SU-DHL-6 (cell line): Measurements from ENCODE around the gene SETBP1.

Experiments used
- H2AFZ ChIP-seq: fragments of 200-600 bp; sonication (generic); 2 replicates; pipeline ENCODE4 v1.6.1; 2014; ENCODE audit warnings: low read depth, mild to moderate bottlenecking, moderate library complexity, mixed read lengths, antibody characterized with exemption, low read length; ENCODE audit not compliant: severe bottlenecking
- H3F3A ChIP-seq: fragments of 200-600 bp; shearing (Covaris generic); 2 replicates; pipeline ENCODE4 v1.6.0; 2016; ENCODE audit warnings: antibody characterized with exemption, mild to moderate bottlenecking; ENCODE audit not compliant: insufficient read depth
- H3K27ac ChIP-seq: fragments of 200-600 bp; sonication (generic); 2 replicates; pipeline ENCODE4 v1.5.1; 2016; ENCODE audit warnings: low read depth, mild to moderate bottlenecking, low read length, moderate library complexity, mixed read lengths
- H3K27me3 ChIP-seq: fragments of 200-600 bp; sonication (generic), shearing (Covaris generic); 2 replicates; pipeline ENCODE4 v1.6.0; 2014; ENCODE audit warnings: mild to moderate bottlenecking, low read length
- H3K36me3 ChIP-seq: fragments of 200-600 bp; sonication (generic); 2 replicates; pipeline ENCODE4 v1.6.1; 2014; ENCODE audit warnings: mild to moderate bottlenecking, low read length, mixed read lengths
- H3K4me2 ChIP-seq: fragments of 300-600, 200-600 bp; shearing (Covaris generic), sonication (generic); 2 replicates; pipeline ENCODE4 v1.6.0; 2014; ENCODE audit warnings: low read length, low read depth, mild to moderate bottlenecking; ENCODE audit not compliant: poor library complexity, severe bottlenecking
- H3K4me3 ChIP-seq: fragments of 200-600 bp; sonication (generic); 2 replicates; pipeline ENCODE4 v1.5.1; 2014; ENCODE audit warnings: antibody characterized with exemption, low read length, mild to moderate bottlenecking, mixed read lengths; ENCODE audit not compliant: insufficient read depth, poor library complexity, severe bottlenecking
- H3K79me2 ChIP-seq: fragments of 200-600 bp; sonication (generic); 2 replicates; pipeline ENCODE4 v1.6.1; 2014; ENCODE audit warnings: mild to moderate bottlenecking, low read length, moderate library complexity; ENCODE audit not compliant: insufficient read depth
- H3K9ac ChIP-seq: fragments of 200-600 bp; sonication (generic); 2 replicates; pipeline ENCODE4 v1.7.0; 2014; ENCODE audit warnings: mild to moderate bottlenecking, low read length
- H3K9me2 ChIP-seq: fragments of 200-600 bp; sonication (generic); replicated peaks from 2 replicates; pipeline ENCODE4 v1.6.1; 2014; ENCODE audit warnings: low read length; ENCODE audit not compliant: insufficient read depth
- H3K9me3 ChIP-seq: fragments of 200-600 bp; sonication (generic); 2 replicates; pipeline ENCODE4 v1.6.1; 2014; ENCODE audit warnings: low read length, mixed read lengths; ENCODE audit not compliant: insufficient read depth
- H4K20me1 ChIP-seq: fragments of 200-600 bp; sonication (generic); 2 replicates; pipeline ENCODE4 v1.6.1; 2014; ENCODE audit warnings: low read depth, mild to moderate bottlenecking, antibody characterized with exemption, low read length, moderate library complexity, mixed read lengths
- EZH2phosphoT487 ChIP-seq: fragments of 200-600 bp; sonication (generic), shearing (Covaris generic); conservative IDR thresholded peaks from 2 replicates; pipeline ENCODE4 v1.6.1; 2018; ENCODE audit warnings: mild to moderate bottlenecking, antibody characterized with exemption, low read length, moderate library complexity, mixed read lengths
- TF ChIP-seq, protein P1 (sequence below): fragments of 200-600 bp; sonication (generic); IDR thresholded peaks from one replicate; pipeline ENCODE4 v1.5.1; 2017; ENCODE audit warnings: antibody characterized with exemption, mild to moderate bottlenecking, low read length, moderate library complexity; ENCODE audit not compliant: insufficient read depth, poor library complexity, severe bottlenecking

Gene SETBP1

DNA sequence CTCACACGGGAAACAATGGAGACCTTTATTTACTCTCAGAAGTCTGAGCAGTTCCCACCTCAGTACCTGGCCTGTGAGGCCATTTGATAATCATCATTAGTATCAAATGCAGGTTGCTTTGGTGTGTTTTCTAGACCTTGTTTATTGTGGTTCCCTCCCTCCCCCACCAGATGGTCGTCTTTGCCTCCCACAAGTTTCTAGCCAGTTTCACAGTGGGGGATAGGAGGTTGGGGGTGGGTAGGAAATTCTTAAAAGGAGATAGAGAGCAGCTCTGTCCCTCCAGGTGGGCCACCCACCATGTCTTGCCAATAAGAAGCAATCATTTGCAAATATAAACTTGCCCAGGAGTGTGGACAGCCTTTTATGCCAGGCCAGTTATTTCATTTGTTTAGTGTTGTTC lies 31.3 kb downstream of the SETBP1 start:
- Histone ChIP-seq H3K9me2 (no peaks in the 10 kb centered on the region), H3F3A (no peaks in the 10 kb centered on the region), H3K27ac (no peak overlapping the region), H4K20me1 (no peaks in the 10 kb centered on the region), H3K9ac (no peak overlapping the region), H3K36me3 (no peaks in the 10 kb centered on the region), H3K4me3 (no peak overlapping the region), H3K9me3 (no peaks in the 10 kb centered on the region), H2AFZ (no peak overlapping the region), H3K27me3 (no peaks in the 10 kb centered on the region), H3K4me2 (no peak overlapping the region), H3K79me2 (no peaks in the 10 kb centered on the region)
- TF ChIP-seq, protein P1, sequence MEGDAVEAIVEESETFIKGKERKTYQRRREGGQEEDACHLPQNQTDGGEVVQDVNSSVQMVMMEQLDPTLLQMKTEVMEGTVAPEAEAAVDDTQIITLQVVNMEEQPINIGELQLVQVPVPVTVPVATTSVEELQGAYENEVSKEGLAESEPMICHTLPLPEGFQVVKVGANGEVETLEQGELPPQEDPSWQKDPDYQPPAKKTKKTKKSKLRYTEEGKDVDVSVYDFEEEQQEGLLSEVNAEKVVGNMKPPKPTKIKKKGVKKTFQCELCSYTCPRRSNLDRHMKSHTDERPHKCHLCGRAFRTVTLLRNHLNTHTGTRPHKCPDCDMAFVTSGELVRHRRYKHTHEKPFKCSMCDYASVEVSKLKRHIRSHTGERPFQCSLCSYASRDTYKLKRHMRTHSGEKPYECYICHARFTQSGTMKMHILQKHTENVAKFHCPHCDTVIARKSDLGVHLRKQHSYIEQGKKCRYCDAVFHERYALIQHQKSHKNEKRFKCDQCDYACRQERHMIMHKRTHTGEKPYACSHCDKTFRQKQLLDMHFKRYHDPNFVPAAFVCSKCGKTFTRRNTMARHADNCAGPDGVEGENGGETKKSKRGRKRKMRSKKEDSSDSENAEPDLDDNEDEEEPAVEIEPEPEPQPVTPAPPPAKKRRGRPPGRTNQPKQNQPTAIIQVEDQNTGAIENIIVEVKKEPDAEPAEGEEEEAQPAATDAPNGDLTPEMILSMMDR = no peak
- no peak for TF ChIP-seq EZH2phosphoT487

DNA sequence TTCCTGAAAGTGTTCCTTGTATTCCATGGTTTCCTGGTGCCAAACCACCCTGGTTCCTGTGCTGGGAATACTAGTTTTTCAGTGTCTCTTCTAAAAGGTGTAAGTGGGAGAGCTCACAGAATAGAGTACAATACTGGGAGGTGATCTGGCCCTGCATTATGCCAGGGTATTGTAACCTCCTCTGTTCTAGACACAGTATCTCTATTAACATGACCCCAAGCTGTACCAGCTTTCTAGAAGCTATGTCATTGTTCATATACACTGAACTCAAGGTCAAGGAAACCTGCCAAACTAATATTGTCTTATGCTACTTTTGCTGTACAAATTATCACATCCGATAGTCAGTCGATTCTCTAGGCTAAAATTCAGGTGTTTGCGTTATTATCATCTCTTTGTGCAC lies 32.7 kb downstream of the SETBP1 start:
- no peak overlapping the region for H3K27ac ChIP-seq
- TF ChIP-seq EZH2phosphoT487 = no peak
- TF ChIP-seq, protein P1 = no peak
- H3K79me2 ChIP-seq = no peaks in the 10 kb centered on the region

DNA sequence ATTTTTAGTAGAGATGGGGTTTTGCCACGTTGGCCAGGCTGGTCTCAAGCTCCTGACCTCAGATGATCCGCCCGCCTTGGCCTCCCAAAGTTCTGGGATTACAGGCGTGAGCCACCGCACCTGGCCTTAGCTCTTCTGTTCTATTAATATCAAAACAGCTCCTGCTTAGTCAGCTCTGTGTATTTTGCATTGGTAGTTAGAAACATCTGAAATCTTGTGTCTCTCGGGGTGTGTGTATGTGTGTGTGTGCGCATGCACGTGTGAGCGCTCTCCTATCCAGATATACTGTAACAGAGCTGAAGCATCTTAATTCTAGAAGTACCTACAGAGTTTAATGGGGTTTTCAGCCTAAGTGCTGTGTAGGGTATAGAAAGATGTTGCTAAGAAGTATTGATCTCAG lies 33.7 kb downstream of the SETBP1 start:
- no peak overlapping the region for H3K4me2 ChIP-seq
- no peak overlapping the region for H3K9ac ChIP-seq
- H3K9me2 ChIP-seq = no peaks in the 10 kb centered on the region
- H4K20me1 ChIP-seq = no peaks in the 10 kb centered on the region
- no peaks in the 10 kb centered on the region for H3K36me3 ChIP-seq
- H2AFZ ChIP-seq = no peak overlapping the region
- H3K9me3 ChIP-seq = no peaks in the 10 kb centered on the region
- no peak overlapping the region for H3K4me3 ChIP-seq
- no peaks in the 10 kb centered on the region for H3F3A ChIP-seq
- H3K27me3 ChIP-seq = no peaks in the 10 kb centered on the region
- no peak for TF ChIP-seq EZH2phosphoT487
- TF ChIP-seq, protein P1 = no peak
- no peaks in the 10 kb centered on the region for H3K79me2 ChIP-seq
- no peak overlapping the region for H3K27ac ChIP-seq

More for the DNA sequence above, 32.7 kb downstream of the SETBP1 start:
- no peaks in the 10 kb centered on the region for H3K9me3 ChIP-seq
- no peak overlapping the region for H3K4me2 ChIP-seq
- no peak overlapping the region for H3K9ac ChIP-seq
- H3F3A ChIP-seq = no peaks in the 10 kb centered on the region
- no peaks in the 10 kb centered on the region for H3K27me3 ChIP-seq
- H3K36me3 ChIP-seq = no peaks in the 10 kb centered on the region
- no peaks in the 10 kb centered on the region for H4K20me1 ChIP-seq
- H2AFZ ChIP-seq = no peak overlapping the region
- no peaks in the 10 kb centered on the region for H3K9me2 ChIP-seq
- H3K4me3 ChIP-seq = no peak overlapping the region
